NOMO-1 treated with dmso at 0.1 percent for 144 hours (cell line): ENCODE results near the gene TFF2.

ENCODE experiments used
- DNase-seq: peaks from one replicate; lab custom pipeline; 2025; ENCODE audit not compliant: unreplicated experiment; lab: John Stamatoyannopoulos, UW

TFF2 gene

GRCh38 chr21:42350927-42351426 is at the start of gene TFF2:
TFF2 (minus strand) TSS chr21:42350994; CDS start chr21:42350957, 37 bp downstream.
- DNase-seq: no peak

GRCh38 chr21:42400525-42400924 is 49.7 kb upstream of the TFF2 start:
- no peak for DNase-seq

GRCh38 chr21:42398436-42399028 is 47.7 kb upstream of the TFF2 start:
- no peak for DNase-seq

- no peak for DNase-seq
These were observed 47.1 kb upstream of the TFF2 start for GRCh38 chr21:42397746-42398394.

GRCh38 chr21:42396799-42397745 is 46.3 kb upstream of the TFF2 start:
- no peak for DNase-seq

GRCh38 chr21:42395905-42396651 is 45.3 kb upstream of the TFF2 start, which contains the start of gene TMPRSS3:
TMPRSS3 (minus strand) TSS chr21:42396052; CDS start chr21:42395417, 635 bp downstream.
- DNase-seq: no peak

GRCh38 chr21:42395302-42395701 is 44.5 kb upstream of the TFF2 start:
- DNase-seq: no peak

- DNase-seq: no peak
These were observed 42.7 kb upstream of the TFF2 start for GRCh38 chr21:42393443-42393950.

- no peak for DNase-seq
These were observed 42.1 kb upstream of the TFF2 start for GRCh38 chr21:42392731-42393442.

- DNase-seq: no peak
These were observed 40.5 kb upstream of the TFF2 start for GRCh38 chr21:42391297-42391696.

GRCh38 chr21:42390696-42391095 is 39.9 kb upstream of the TFF2 start:
- DNase-seq: no peak

- no peak for DNase-seq
These were observed 39.4 kb upstream of the TFF2 start for GRCh38 chr21:42390193-42390592.

- DNase-seq: no peak
These were observed 38.6 kb upstream of the TFF2 start for GRCh38 chr21:42389449-42389835.

GRCh38 chr21:42388740-42389448 is 38.1 kb upstream of the TFF2 start:
- DNase-seq: no peak

- DNase-seq: no peak
These were observed 37.1 kb upstream of the TFF2 start for GRCh38 chr21:42387843-42388340.

GRCh38 chr21:42387164-42387563 is 36.4 kb upstream of the TFF2 start:
- DNase-seq: no peak

- DNase-seq: no peak
These were observed 35.3 kb upstream of the TFF2 start for GRCh38 chr21:42386034-42386591.

GRCh38 chr21:42385619-42386018 is 34.8 kb upstream of the TFF2 start:
- no peak for DNase-seq

GRCh38 chr21:42384989-42385388 is 34.2 kb upstream of the TFF2 start:
- no peak for DNase-seq
